Fibroblast of pulmonary artery (primary cell): ENCODE results near the gene S100A3.
"Not testable (repeated sequence)": the region's sequence is repeated elsewhere in the genome, so short reads cannot be mapped to it uniquely, and the experiment has no call there.

Source experiments
- DNase-seq: peaks from one replicate; pipeline ENCODE4 v3.0.0-alpha.2; 2010; ENCODE audit warnings: low read depth
- H3K4me3 ChIP-seq: replicated peaks from 2 replicates; pipeline ENCODE4 v1.5.1; 2011; ENCODE audit warnings: low read depth, mild to moderate bottlenecking, control low read depth, low read length, moderate library complexity
- TF ChIP-seq, protein P1 (sequence below): IDR thresholded peaks from 2 replicates; pipeline ENCODE4 v1.5.1; 2011; ENCODE audit warnings: mild to moderate bottlenecking, control low read depth, low read length, inconsistent platforms; ENCODE audit errors: missing control alignments

Gene S100A3

DNA sequence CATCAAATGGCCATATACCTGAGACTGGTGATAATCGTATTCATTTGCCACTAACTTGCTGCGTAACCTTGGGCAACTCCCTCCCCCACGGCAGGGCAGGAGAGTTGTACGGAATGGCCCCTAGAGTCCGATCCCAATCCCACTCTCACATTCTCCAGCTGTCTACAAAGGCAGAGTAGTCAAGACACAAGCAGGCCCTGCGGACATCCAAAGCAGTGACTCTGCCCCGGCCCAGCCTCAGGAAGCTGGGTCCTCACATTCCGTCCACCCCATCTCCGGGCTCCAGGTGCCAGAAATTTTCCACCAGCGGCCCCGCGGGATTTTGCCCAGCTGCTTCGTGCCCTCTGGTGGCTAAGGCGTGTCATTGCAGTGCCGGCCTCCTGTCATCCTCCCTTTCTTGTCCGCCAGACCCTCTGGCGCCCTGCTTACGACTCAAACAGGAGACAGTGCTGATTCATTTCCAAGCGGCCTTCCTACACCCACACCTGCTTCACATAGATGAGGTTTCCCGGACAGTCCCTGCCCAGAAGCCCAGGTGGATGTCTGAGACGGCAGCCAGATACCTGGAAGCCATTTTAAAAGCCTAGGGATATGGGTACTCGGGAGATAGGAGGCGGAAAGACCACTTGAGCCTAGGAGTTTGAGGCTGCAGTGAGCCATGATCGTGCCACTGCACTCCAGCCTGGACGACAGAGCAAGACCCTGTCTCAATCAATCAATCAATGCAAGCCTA lies 19.5 kb upstream of the S100A3 start:
- TF ChIP-seq, protein P1, sequence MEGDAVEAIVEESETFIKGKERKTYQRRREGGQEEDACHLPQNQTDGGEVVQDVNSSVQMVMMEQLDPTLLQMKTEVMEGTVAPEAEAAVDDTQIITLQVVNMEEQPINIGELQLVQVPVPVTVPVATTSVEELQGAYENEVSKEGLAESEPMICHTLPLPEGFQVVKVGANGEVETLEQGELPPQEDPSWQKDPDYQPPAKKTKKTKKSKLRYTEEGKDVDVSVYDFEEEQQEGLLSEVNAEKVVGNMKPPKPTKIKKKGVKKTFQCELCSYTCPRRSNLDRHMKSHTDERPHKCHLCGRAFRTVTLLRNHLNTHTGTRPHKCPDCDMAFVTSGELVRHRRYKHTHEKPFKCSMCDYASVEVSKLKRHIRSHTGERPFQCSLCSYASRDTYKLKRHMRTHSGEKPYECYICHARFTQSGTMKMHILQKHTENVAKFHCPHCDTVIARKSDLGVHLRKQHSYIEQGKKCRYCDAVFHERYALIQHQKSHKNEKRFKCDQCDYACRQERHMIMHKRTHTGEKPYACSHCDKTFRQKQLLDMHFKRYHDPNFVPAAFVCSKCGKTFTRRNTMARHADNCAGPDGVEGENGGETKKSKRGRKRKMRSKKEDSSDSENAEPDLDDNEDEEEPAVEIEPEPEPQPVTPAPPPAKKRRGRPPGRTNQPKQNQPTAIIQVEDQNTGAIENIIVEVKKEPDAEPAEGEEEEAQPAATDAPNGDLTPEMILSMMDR = peak; percentile 98
- no peak overlapping the region for H3K4me3 ChIP-seq
- peak; percentile 89 for DNase-seq

DNA sequence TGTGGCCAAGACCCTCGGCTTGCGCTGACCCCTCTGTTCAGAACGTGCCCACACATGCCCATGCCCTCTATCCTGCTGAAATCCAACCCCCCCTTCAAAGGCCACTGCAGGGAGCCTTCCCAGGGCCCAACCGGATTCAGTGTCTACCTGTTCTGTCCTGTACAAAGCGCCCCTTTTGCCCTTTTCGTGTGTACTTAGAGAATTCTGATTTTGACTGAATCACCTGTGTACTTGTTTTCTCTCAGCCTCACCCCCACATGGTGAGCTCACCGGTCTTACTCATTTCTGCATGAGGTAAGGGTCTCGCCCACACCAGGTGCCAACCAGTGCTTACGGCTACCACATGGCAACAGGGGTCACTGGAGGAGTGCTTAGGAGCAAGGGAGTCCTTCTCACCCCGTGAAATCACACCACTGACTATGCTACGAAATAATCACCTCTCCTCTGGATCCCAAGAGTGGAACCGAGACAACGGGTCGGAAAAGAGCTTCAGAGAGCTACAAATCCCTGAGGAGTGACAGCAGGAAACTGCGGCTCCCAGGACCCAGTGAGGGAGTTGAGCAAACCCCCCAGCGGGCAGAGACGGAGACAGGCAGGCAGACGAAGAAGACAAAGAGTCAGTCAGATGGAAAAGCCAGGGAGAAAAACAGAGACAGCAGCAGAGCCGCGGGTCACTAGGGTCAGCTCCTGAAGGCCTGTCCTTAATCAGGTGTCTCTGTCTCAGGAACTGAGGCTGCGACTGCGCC lies 18.7 kb upstream of the S100A3 start:
- no peak for DNase-seq
- H3K4me3 ChIP-seq = no peak overlapping the region
- TF ChIP-seq, protein P1 = no peak

DNA sequence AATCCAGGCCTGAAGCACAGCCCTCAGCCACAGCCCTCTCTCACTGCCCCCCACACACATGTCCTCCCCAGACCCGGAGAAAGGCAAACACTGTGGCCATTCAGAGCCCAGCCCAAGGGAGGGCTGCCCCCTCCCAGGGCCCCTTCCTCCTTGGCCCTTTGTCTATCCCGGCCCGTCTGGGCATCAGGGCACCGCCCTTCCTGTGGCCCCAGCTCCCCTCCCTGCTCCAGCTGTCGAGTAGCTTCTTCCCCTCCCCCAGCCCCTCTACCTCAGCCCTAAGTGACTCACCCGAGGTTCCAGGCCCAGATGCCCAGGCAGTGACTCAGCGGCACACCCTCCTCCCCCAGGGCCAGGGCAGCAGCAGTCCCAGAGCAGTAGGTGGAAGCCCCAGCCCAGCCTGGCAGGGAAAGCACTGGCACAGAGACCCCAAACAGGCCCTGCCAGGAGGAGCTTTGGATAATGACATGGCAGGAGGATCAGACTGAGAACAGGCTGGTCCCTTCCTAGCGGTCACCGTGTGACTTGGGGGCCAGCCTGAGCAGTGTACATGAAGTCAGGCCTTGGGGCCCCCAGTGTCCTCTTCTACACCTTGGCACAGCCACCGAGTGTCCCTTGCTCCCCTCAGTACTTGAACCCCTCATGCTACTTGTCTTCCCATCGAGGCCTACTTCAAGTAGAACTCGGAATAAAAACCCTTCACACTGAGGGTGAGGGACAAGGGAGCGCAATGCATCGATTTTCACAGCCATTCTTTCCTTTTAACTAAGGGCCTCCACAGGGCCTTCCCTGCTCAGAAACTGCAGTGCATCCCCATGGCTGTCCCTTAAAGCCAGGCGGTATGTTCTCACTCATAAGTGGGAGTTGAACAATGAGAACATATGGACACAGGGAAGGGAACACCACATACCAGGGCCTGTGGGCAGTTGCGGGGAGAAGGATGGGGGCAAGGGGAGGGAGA lies 17.6 kb upstream of the S100A3 start:
- TF ChIP-seq, protein P1 = no peak
- DNase-seq = peak; percentile 98
- H3K4me3 ChIP-seq = no peak overlapping the region

DNA sequence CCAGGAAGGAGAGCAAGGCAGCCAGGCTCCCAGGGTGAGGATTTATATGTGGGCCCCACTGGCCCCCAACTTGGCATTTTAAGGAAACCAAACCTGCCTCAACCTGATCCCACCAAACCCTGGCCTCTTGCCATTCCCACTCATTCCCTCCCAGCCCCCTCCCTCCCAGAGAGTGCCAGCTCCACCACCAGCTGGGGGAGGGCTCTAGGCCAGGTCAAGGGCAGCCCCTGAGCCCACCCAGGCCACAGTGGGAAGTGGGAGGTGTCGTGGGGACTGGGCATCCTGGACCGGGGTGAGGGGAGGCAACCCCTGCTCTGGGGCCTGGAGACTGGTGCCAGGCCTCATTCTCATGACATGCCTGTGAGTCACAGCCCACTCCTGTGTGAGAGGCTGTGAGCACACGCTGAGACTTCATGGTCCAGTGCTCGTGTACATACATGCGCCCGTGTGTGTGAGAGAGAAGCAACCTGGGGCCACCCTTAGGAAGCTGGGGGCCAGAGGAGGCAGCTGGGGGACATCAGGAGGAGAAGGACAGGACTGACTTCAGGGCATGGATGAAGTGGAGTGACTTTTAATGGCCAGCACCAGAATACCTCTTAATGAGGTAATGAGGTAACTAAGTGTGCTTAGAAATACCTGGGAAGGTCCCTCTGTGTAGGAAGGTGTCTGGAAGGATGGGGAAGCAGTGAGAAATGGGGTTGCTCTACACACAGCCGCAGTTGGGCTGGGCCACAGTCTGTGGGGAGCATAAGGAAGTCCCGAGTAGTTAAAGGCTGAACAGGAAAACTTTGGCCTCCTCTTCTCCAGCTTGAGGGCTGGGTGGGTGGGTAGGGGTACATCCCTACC lies 16.7 kb upstream of the S100A3 start, which contains the start of gene S100A2:
TSS of gene S100A2 (minus strand) at position 316 of the 846 bp plus-strand sequence. CDS start 1,967 bp downstream, outside the sequence.
- TF ChIP-seq, protein P1 = no peak
- peak; percentile 84 for DNase-seq
- no peak within 1 kb of the TSS for H3K4me3 ChIP-seq

DNA sequence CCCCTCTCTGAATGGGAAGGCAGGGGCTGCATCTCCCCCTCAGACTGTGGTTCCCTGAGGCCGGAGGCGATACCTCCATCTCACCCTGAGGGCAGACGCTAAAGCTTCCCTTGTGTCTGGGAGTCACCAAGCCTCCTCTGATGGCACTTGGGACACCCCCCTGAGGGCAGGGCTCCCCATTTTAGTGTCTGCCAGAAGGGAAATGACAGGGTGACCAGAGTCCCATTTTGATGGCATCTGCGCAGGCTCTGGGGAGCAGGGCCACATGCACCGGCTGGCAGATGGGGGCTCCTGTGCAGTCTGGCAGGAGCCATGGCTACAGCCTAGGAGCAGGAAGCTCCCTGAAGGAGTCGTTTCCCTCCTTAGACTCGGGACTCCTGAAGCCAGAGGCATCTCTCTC lies 14.9 kb upstream of the S100A3 start:
- no peak for DNase-seq
- TF ChIP-seq, protein P1 = no peak
- no peak overlapping the region for H3K4me3 ChIP-seq

DNA sequence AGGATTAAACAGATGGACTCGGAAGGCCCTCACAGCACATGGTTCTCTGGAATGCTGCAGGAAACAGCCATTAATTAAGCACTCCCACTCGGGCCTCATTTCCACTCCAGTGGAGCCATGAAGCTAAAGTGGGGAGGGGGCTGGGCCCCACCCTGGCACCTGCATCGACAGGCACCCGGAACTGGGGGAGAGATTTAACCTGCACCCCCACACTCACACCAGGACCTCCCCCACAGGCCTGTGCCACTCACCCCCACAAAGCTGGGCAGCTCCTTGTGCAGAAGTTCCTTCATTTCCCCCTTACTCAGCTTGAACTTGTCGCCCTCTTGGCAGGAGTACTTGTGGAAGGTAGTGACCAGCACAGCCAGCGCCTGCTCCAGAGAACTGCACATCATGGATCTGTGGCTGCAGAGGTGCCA lies 14.4 kb upstream of the S100A3 start:
- TF ChIP-seq, protein P1 = no peak
- no peak overlapping the region for H3K4me3 ChIP-seq

DNA sequence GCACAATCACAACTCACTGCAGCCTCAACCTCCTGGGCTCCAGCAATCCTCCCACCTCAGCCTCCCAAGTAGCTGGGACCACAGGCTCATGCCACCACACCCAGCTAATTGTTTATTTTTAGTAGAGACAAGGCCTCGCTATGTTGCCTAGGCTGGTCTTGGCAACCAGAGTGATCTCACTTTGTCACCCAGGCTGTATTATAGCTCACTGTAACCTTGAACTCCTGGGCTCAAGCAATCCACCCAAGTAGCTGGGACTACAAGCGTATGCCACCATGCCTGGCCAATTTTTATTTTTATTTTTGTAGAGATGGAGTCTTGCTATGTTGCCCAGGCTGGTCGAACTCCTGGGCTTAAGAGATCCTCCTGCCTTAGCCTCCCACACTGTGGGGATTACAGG lies 13.0 kb upstream of the S100A3 start:
- not testable (repeated sequence) for DNase-seq, H3K4me3 ChIP-seq

More for the DNA sequence above, 14.4 kb upstream of the S100A3 start:
- no peak for DNase-seq
